ACC112 (cell line): ENCODE data around the gene AGAP3.

ENCODE experiments used
- H2AFZ ChIP-seq: fragments of 200-600 bp; sonication (generic); one replicate; pipeline ENCODE4 v1.6.0; 2017; ENCODE audit warnings: antibody characterized with exemption, low read length; ENCODE audit not compliant: unreplicated experiment
- H3K27ac ChIP-seq: fragments of 200-600 bp; sonication (generic); 2 replicates; pipeline ENCODE4 v1.5.1; 2014; ENCODE audit warnings: low read depth, mild to moderate bottlenecking, antibody characterized with exemption, low read length, moderate library complexity
- H3K27me3 ChIP-seq: fragments of 200-600 bp; sonication (generic); 2 replicates; pipeline ENCODE4 v1.6.1; 2014; ENCODE audit warnings: mild to moderate bottlenecking, antibody characterized with exemption, low read length, moderate library complexity, mixed read lengths; ENCODE audit not compliant: insufficient read depth
- H3K36me3 ChIP-seq: fragments of 200-600 bp; sonication (generic); 2 replicates; pipeline ENCODE4 v1.6.1; 2016; ENCODE audit warnings: mild to moderate bottlenecking, antibody characterized with exemption, low read length, moderate library complexity, mixed read lengths; ENCODE audit not compliant: insufficient read depth
- H3K4me1 ChIP-seq: fragments of 200-600 bp; sonication (generic); one replicate; pipeline ENCODE4 v1.6.1; 2016; ENCODE audit warnings: low read length, mixed read lengths; ENCODE audit not compliant: insufficient read depth, unreplicated experiment, control insufficient read depth
- H3K4me3 ChIP-seq: fragments of 200-600 bp; sonication (generic); 2 replicates; pipeline ENCODE4 v1.5.1; 2014; ENCODE audit warnings: mild to moderate bottlenecking, low read depth, low read length
- H3K79me2 ChIP-seq: fragments of 200-600 bp; sonication (generic); one replicate; pipeline ENCODE4 v1.6.0; 2016; ENCODE audit warnings: low read length; ENCODE audit not compliant: control insufficient read depth, unreplicated experiment, insufficient read depth

The AGAP3 gene

DNA sequence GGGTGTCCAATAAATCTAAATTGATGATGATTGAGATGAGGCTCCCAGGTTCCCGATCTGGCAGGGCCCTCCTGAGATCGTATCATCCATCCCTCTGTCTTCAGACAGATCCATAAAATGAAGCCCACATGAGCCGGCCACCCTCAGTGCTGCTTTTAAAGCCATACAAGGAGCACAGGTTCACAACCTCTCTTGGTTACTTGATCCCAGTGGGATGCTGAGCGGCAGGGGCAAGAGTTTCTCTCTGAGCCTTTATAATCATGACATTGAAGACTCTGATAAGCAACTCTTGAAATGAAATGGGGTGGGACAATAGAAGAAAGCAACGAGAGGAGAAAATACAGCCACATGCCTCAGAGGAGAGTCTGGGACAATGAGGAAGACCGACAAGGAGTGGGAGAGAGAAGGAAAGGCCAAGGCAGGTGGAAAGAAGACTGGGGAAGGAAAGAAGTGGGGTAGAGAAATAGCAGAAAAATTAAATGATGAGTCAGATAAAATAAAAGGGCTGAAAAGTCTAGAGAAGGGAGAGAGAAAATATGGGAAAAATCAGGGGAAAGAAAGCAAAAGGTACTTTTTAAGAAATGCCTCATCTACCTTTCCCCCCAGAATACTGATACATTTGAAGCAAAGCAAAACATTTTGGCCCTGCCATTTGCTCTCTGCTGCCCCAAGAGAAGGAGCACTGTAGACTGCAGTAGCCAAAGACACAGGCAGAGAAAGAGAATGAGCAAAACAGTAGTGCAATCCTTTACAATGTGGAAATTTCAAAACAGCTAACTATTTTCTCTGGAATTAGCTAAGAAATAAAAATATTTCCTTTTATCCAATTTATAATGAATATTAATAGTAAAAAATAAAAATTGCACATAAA lies 66.6 kb downstream of the AGAP3 start:
- no peak overlapping the region for H3K4me3 ChIP-seq
- no peaks in the 10 kb centered on the region for H3K79me2 ChIP-seq
- no peak overlapping the region for H2AFZ ChIP-seq
- H3K4me1 ChIP-seq, result no peaks in the 10 kb centered on the region
- H3K27me3 ChIP-seq, result peaks cover 69% of the 10 kb centered on the region
- no peaks in the 10 kb centered on the region for H3K36me3 ChIP-seq
- H3K27ac ChIP-seq, result no peak overlapping the region

DNA sequence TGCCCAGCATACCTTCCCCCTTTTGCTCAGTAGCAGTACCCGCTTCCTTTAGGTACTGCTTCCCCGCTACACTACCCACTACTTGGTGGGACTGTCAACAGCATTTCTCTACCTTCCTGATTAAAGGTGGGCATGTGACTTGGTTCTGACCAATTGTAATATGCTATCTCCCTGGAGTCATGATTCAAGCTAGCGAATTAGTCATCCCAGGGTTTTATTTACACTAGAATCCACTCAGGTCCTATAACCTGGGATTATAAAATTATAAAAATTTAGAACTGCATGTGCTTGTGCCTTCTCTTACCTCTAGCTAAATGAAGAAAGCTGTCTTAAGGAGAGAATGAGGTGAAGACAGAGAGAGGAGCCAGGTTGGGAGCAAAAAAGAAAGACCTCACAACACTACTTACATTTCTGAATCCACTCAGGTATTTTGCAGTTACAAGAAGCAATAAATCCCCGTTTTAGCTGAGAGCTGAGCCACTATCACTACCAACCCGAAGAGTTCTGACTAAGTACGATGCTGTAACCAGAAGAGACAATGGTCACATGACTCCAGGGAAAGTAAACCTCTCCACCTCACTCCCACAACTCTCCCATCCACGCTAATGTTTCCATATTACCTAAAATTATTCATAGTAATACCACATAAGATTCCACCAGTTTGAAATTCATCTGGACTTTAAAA lies 71.5 kb downstream of the AGAP3 start:
- no peaks in the 10 kb centered on the region for H3K4me1 ChIP-seq
- no peak overlapping the region for H3K4me3 ChIP-seq
- no peak overlapping the region for H3K27ac ChIP-seq
- H3K27me3 ChIP-seq, result peaks cover 32% of the 10 kb centered on the region
- H3K36me3 ChIP-seq, result no peaks in the 10 kb centered on the region
- H2AFZ ChIP-seq, result peak overlapping the region; percentile 17
- no peaks in the 10 kb centered on the region for H3K79me2 ChIP-seq

DNA sequence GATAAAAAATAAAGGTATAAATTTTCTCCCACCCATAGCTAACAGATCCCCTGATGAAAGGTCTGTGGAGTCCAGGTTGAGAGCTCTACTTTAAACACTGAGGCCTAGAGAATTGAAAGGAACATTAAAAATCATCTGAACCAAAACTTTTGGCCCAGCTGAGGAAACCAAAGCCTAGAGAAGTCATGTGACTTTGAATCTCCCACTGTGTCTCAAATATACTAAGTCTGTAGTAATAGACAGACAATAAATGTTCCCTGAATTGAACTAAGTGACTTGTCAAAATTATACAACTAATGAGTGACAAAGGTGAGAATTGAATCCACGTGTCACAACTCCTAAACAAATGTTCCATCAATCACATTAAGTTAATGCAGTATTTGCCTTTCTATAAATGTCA lies 75.5 kb downstream of the AGAP3 start:
- H3K27me3 ChIP-seq, result peaks cover 55% of the 10 kb centered on the region
- no peak overlapping the region for H3K27ac ChIP-seq
- H3K4me3 ChIP-seq, result no peak overlapping the region
- no peaks in the 10 kb centered on the region for H3K4me1 ChIP-seq
- no peaks in the 10 kb centered on the region for H3K36me3 ChIP-seq
- H2AFZ ChIP-seq, result no peak overlapping the region
- H3K79me2 ChIP-seq, result no peaks in the 10 kb centered on the region

DNA sequence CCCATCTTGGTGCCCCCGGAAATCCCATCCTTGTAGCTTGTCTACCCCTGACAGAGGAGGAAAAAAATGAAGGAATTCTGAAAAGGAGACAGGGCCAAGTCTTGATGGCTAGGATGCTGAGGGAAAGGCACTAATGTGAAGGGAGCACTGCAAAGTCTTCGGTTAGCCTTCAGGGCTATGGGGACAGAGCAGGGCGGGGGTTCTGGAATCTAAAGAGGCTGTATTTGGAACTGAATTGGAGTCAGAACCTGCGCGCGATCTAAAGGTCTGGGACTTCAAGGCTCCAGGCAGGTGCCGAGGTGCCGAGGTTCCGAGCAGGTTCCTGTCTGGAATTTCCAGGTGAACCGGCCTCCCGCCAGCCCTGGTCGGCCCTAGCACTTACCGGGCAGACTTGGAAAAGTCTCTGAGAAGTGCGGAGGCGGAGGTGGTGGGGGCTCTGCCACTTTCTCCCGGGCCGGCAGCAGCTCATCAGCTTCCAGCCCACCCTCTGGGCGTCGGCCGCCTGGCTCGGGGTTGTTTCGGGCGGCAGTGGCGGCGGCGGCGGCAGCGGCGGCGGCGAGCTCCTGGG lies 80.4 kb downstream of the AGAP3 start:
- Histone ChIP-seq H3K79me2 (no peaks in the 10 kb centered on the region), H2AFZ (no peak overlapping the region), H3K27ac (no peak overlapping the region), H3K4me1 (no peaks in the 10 kb centered on the region), H3K36me3 (no peaks in the 10 kb centered on the region), H3K4me3 (peak overlapping the region; percentile 57), H3K27me3 (peaks cover 69% of the 10 kb centered on the region)

DNA sequence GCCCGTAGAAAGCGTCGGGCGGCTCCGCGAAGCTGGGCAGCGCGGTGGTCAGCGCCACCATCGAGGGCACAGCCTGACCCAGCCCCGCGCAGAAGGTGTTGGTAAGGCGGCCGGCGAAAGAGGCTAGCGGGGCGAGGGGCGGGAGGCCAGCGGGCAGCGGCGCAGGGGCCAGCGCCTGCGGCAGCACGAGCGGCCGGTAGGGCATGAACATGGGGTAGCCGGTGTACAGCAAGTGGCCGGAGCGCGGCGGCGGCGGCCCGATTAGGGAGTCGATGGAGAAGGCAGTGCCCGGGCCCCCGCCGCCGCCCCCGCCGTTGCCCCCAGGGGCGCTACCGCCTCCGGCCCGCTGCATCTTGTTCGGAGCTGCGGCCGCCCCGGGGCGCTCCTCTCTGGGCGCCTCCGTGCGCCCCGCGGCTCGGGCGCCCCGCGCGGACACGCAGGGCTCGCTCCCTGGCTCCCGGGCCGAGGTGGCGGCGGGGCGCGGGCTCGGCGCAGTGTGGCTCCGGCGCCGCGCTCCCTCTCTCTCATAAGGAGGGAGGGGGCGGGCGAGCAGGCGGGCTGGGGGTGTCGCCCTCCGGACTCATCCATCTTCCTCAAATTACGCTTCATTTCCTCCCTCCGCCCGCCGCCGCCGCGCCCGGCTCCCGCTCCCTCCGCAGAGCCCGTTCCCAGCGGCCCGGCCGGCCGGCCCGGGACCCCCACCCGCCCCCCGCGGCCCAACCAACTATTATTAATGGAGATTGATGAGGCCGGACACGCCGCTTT lies 81.1 kb downstream of the AGAP3 start, which contains the start of gene GBX1:
Gene GBX1 (minus strand): TSS at position 498 of the 765 bp plus-strand sequence. CDS start 146 bp downstream, at position 352.
- H3K36me3 ChIP-seq, result no peaks in the 10 kb centered on the region
- H3K27me3 ChIP-seq, result peaks cover 74% of the 10 kb centered on the region
- H3K4me3 ChIP-seq, result peak within 1 kb of the TSS; percentile 57
- H3K79me2 ChIP-seq, result no peaks in the 10 kb centered on the region
- H2AFZ ChIP-seq, result peak within 1 kb of the TSS; percentile 43
- no peak within 1 kb of the TSS for H3K27ac ChIP-seq
- H3K4me1 ChIP-seq, result no peaks in the 10 kb centered on the region

DNA sequence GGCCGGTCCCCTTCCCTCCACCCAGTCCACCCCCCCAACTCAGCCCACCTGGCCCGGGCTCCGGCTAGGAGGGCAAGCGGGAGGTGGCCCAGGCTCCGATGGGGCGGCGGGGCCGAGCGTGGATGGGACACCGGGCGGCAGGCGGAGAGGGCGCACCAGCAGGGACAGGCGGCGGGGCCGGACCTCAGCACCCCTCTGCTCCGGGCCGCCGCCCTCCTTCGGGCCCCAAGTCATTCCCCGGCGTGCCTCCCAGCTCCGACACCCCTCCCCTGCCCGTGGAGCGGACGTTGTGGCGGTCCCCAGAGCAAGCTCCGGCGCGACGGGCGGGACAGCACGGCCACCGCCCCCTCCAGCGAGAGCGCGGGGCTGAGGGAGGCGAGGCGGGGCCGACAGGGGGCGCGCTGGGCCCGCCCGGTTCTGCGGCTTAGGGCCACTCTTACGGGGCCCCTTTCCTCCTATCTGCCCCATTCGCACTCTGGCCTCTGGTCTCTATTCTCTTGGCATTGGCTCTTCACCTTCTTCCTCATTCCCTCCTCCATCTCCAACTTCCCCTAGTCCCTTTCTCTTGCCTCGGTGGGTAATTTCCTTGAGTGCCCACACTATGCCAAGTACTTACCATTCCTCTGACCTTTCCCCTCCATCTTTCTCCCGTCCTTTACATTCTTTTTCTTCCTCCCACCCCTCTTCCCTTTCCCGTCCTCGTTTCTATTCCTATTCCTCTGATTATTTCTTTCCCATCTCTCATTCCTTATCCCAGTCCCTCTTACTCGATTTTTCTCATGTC lies 81.9 kb downstream of the AGAP3 start:
- no peak overlapping the region for H3K27ac ChIP-seq
- H3K36me3 ChIP-seq, result no peaks in the 10 kb centered on the region
- H3K27me3 ChIP-seq, result peaks cover 75% of the 10 kb centered on the region
- H3K4me1 ChIP-seq, result no peaks in the 10 kb centered on the region
- H2AFZ ChIP-seq, result no peak overlapping the region
- H3K4me3 ChIP-seq, result peak overlapping the region; percentile 57
- H3K79me2 ChIP-seq, result no peaks in the 10 kb centered on the region

DNA sequence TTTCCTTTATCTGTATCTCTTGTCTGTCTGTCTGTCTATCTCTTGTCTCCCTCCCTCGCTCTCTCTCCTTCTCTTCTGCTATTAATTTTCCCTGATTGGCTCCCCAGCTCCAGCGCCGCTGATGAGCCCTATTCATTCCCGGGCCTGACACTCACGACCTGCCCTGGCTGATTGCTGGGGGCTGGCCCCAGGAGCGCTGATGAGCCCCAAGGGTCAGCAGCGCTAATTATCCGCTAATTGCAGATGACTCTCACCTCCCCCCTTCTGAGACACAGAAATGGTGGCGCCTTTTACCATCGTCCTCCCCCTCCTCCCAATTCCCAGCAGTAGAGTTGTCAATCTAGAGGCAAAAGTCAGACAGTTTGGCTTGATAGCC lies 82.5 kb downstream of the AGAP3 start:
- H3K4me1 ChIP-seq, result no peaks in the 10 kb centered on the region
- no peaks in the 10 kb centered on the region for H3K79me2 ChIP-seq
- H3K27ac ChIP-seq, result no peak overlapping the region
- no peaks in the 10 kb centered on the region for H3K36me3 ChIP-seq
- H3K4me3 ChIP-seq, result no peak overlapping the region
- H2AFZ ChIP-seq, result no peak overlapping the region
- peaks cover 77% of the 10 kb centered on the region for H3K27me3 ChIP-seq

DNA sequence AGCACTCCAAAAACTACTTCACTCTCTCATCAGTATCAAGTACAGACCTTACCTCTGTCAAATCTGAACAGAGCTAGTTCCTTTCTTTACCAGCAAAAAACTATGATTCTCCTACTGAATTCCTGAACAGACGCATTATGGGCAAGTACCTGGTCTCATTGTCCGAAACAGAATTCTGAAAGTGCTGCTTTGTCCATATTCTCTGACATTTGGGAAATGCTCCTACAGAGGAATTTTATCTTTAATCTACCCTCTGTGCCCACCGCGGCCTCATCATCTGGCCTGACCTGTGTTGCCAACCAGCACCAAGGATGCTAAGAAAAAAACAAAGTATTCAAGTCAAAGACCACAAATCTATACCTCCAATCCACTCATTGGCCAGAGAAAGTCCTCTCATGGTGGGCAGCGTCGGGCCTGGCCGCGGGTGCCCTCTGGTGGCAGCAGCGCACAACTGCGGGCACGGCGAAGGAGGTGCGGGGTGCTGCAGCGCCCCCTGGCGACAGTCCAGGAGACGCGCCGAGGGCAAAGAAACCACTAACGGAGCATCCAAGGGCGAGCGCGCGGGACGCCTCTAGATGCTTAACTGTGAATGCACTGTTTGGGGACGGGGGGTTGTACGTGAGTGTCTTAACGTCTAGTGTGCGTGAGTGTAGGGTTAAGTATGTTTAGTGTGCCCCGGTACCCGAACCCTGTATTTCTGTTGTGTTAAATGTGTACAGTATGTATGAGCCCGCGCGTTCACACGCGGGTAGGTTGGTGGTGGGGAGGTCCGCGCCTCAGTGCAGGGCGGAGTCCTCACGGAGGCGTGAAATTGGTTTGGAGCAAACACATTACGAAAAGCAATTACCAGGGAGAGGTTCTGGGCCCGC lies 86.2 kb downstream of the AGAP3 start:
- Histone ChIP-seq H3K27ac (no peak overlapping the region), H3K27me3 (peaks cover 67% of the 10 kb centered on the region), H3K79me2 (no peaks in the 10 kb centered on the region), H3K36me3 (no peaks in the 10 kb centered on the region), H3K4me1 (no peaks in the 10 kb centered on the region), H2AFZ (no peak overlapping the region), H3K4me3 (no peak overlapping the region)

DNA sequence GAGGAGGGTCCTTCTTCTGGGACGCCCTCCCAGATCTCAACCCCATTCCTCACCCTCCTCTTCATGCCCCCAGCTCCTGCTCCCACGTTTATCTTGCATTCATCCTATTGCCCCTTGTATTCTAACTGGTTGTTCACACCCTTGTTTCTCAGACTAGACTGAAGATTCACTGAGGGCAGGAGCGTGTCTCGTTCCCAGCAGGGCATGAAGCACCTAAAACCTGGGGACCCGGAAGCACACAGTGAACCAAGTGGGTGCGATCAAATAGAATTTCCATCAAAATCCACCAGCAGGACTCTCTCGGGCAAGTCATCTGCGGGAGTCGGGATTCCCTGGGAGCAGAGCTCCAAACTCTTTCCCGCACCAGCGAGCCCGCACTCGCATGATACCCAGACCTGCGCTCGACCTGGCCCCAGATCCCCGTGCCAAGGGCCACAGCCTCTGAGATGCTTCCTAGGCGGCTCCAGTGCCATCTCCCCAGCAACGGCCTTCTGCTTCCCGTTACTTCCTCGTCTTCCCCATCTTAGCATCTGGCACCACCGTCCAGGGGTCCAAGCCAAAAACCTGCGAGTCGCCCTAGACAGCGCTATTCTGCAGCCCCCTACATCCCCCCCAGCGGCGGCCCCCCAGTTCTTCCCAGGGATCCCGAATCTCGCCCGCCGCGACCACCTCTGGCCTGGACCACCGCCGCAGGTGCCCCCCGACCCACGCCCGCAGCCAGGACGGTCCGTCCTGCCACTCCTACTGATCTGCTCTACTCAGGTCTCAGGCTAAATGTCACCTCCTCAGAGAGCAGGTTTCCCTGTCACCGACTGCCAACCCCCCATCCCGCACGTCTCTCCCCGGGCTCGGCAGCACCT lies 87.3 kb downstream of the AGAP3 start:
- H3K36me3 ChIP-seq, result no peaks in the 10 kb centered on the region
- no peaks in the 10 kb centered on the region for H3K4me1 ChIP-seq
- H3K27me3 ChIP-seq, result peaks cover 58% of the 10 kb centered on the region
- H3K4me3 ChIP-seq, result no peak overlapping the region
- no peak overlapping the region for H2AFZ ChIP-seq
- H3K79me2 ChIP-seq, result no peaks in the 10 kb centered on the region
- H3K27ac ChIP-seq, result no peak overlapping the region
